KOPT-K1 (cell line): ENCODE measurements around the gene DYRK2.

Source experiments
- H3K27ac ChIP-seq: fragments of 200-600 bp; sonication (generic); 2 replicates; pipeline ENCODE4 v1.5.1; 2016; ENCODE audit warnings: antibody characterized with exemption, mild to moderate bottlenecking, low read depth, low read length; ENCODE audit not compliant: poor library complexity, severe bottlenecking
- H3K36me3 ChIP-seq: fragments of 200-600 bp; sonication (generic); 2 replicates; pipeline ENCODE4 v1.5.1; 2017; ENCODE audit warnings: antibody characterized with exemption, mild to moderate bottlenecking, low read length, moderate library complexity; ENCODE audit not compliant: insufficient read depth
- H3K9me3 ChIP-seq: fragments of 200-600 bp; sonication (generic); 2 replicates; pipeline ENCODE4 v1.5.1; 2017; ENCODE audit warnings: antibody characterized with exemption, low read length, mild to moderate bottlenecking; ENCODE audit not compliant: insufficient read depth, poor library complexity, severe bottlenecking

The DYRK2 gene

DNA sequence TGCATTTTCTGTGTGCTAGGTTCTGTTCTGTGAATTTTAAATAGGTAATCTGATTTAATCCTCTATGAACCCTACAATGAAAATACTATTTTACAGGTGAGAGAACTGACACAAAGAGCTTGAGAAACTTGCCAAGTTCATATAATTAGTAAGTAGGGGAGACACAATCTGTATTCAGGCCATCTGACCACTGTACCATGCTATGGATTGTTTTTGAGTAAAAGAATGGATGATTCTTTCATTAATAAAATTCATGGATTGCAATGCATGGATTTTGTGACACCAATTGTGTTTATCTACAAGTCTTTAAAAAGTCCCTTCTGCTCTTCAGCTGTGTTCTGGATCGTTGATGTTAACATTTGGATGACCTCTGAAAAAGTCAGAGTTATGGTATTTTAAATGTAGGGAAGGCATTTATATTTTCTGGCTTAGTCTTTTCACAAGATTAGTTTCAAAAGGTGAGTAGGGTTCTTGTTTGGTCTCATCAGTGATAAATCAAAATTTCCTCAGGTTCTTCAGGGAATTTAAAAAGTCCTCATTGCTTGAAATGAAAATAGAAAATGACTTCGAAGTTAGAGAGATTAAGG lies 15.4 kb upstream of the DYRK2 start:
- no peaks in the 10 kb centered on the region for H3K9me3 ChIP-seq
- no peaks in the 10 kb centered on the region for H3K36me3 ChIP-seq
- no peak overlapping the region for H3K27ac ChIP-seq

DNA sequence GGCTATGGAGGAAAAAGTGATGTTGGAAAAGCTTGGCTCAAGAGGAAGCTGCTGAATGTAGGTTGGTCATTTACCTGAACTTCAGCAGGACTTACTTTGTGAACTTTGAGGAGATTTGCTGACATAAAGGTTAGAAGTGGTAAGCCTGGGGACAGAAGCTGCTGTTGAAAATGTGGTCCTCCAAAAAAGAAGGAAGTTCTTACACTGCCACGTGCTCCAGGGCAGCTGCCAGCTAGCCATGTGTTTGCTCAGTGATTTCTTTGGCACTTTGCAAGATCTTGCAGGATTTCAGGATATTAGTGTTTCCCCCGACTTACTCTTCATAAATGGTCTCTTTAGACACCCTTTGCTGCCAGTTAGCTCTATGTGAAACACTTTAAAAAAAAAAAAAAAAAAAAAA lies 14.8 kb upstream of the DYRK2 start:
- Histone ChIP-seq H3K27ac (no peak overlapping the region), H3K9me3 (no peaks in the 10 kb centered on the region), H3K36me3 (no peaks in the 10 kb centered on the region)

DNA sequence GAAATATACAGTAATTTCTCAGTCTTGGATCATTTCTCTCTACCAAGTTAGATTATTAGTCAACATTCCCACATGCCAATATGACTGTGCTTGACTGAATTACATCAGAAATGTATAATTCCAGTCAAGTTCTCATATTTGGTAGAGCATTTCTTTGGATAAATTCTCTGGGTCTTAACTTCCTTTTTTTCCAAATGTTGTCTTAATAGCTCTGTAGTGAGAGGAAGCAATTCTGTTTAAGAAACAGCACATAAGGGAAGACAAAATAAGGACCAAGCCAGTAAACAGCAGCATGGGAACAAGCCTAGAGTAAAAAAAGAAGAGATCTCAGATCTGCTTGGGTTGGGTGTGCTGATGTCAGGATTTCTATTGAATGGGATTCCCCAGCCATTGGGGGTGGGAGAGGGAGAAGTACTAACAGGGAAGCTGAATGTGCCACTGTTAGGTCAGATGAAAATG lies 14.2 kb upstream of the DYRK2 start:
- H3K36me3 ChIP-seq: no peaks in the 10 kb centered on the region
- H3K27ac ChIP-seq: no peak overlapping the region
- H3K9me3 ChIP-seq: no peaks in the 10 kb centered on the region

GRCh38 chr12:67637718-67638117 lies 10.8 kb upstream of the DYRK2 start:
- Histone ChIP-seq H3K9me3 (no peaks in the 10 kb centered on the region), H3K36me3 (no peaks in the 10 kb centered on the region), H3K27ac (no peak overlapping the region)

DNA sequence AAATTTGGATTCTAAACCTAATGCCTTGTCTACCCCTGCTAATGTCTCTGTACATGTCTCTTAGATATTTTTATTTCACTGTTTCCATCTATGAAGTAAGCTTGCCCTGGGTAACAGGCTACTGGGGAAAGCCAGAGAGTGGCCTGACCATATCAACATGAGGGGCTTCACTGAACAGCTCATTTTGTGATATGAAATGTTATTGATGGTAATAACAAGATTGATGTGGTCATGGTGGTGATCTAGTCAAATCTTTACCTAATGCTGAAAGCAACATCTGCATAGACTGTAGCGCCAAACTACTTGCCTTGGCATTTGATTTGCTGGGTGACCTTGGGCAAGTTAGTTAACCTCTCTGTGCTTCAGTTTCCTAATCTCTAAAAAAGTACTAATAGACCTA lies 9.9 kb upstream of the DYRK2 start:
- Histone ChIP-seq H3K27ac (no peak overlapping the region), H3K36me3 (no peaks in the 10 kb centered on the region), H3K9me3 (no peaks in the 10 kb centered on the region)

DNA sequence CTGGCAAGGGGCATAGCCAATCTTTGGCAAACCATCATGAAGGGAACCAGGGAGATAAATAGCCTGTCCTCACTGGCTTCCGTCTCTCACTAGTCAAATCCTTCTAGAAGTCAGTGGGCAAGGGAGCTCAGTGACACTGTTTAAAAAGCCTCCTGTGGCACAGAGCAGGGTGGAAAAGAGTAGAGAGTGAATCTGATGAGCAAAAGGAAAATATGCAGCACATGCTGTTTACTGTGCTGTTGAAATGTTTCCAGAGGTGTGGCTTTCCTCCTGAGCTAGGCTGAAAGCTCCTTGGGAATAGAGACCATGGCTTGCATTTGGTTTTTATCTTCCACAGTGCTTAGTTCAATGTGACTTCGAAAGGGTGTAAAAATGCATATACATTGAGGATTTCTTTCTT lies 7.7 kb upstream of the DYRK2 start:
- no peaks in the 10 kb centered on the region for H3K9me3 ChIP-seq
- no peaks in the 10 kb centered on the region for H3K36me3 ChIP-seq

GRCh38 chr12:67645126-67645525 lies 3.4 kb upstream of the DYRK2 start:
- Histone ChIP-seq H3K36me3 (no peaks in the 10 kb centered on the region), H3K27ac (no peak overlapping the region), H3K9me3 (no peaks in the 10 kb centered on the region)

More for the DNA sequence above, 7.7 kb upstream of the DYRK2 start:
- no peak overlapping the region for H3K27ac ChIP-seq

DNA sequence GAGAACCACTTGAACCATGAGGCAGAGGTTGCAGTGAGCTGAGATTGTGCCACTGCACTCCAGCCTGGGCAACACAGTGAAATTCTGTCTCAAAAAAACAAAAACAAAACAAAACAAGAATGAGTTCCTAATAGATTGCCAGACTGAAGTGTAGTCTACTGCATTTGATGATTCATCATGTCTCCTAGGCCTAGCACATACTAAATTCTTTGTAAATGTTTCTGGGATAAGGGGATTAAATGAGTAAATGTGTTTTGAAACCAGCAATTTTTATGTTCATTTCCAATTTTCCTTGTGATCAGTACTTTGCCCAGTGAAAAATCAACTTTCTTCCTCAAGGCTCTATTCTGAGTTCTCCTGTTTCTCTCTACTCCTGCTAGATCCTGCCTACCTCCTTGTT lies 2.9 kb upstream of the DYRK2 start:
- Histone ChIP-seq H3K27ac (no peak overlapping the region), H3K9me3 (no peaks in the 10 kb centered on the region), H3K36me3 (no peaks in the 10 kb centered on the region)

DNA sequence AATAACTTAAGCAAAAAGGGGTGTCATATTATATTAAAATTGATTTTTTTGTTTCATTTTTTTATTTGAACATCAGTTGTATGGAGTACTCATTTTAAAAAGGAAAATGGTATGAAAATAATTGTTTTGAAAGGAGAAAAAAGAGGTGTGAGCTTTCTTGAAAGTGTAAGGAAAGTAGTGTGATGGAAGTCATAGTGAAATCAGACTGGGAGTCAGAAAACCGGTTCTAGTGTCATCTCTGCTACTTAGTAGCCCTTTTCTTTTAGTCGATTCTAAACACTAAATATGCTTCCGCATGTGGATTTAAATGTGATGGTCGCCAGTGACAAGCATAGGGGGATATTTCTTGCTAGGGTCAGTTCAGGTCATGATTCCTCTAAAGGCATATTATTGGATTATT lies 1.8 kb upstream of the DYRK2 start:
- H3K36me3 ChIP-seq: no peaks in the 10 kb centered on the region
- H3K9me3 ChIP-seq: no peaks in the 10 kb centered on the region
- H3K27ac ChIP-seq: no peak overlapping the region

- Histone ChIP-seq H3K27ac (no peak overlapping the region), H3K36me3 (no peaks in the 10 kb centered on the region), H3K9me3 (no peaks in the 10 kb centered on the region)
These were observed 1.3 kb upstream of the DYRK2 start for GRCh38 chr12:67647181-67647798.

DNA sequence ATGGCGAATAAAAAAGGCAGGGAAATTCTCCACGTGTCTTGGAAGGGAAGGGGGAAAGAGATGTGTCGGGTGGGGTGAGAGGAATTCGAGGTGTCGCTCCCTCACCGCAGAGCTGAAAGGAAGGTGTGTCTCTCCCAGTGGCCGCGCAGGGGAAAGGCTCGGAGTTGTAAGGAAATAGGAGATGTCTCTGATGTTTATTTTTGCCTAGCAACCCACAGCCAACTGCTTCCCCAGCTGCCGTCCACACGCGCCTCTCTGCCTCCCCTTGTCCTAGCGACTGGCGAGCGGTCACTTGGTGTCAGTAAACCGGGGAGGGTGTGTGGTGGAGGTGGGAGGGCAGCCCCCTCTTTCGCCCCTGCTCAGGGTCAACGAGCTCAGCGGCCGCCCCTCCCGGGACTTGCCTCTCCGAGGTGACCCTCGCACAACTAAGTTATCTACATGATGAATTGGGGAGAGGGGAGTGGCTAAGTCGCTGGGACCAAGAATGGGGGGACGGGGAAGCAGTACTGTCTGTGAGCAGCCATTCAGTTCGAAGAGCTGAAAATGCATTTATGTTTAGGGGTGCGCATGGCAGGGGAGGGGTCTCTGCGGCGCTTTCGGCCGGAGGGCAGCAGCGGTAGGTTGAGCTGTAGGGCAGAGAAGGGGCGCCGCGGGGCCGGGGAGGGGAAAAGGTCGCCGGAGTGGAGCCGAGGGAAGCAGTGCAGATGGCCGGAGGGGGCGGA lies 585 bp upstream of the DYRK2 start:
- Histone ChIP-seq H3K36me3 (no peaks in the 10 kb centered on the region), H3K27ac (peak overlapping the region; percentile 46), H3K9me3 (no peaks in the 10 kb centered on the region)

DNA sequence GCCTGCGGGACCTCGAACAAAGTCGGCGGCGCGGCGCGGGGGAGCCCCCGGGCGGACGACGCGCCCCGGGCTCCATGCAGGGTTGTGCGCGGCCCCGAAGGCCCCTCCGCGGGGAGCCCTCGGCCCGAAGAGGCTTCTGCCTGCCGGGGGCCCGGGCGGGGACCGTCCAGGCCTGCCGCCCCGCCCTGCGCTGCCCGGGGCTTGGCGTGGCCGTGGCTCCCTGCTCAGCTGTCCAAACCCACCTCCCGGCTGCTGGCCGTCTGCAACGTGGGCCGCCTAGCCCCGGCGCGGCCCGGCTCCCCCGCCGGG lies 670 bp downstream of the DYRK2 start:
- H3K27ac ChIP-seq: peak overlapping the region; percentile 83

DNA sequence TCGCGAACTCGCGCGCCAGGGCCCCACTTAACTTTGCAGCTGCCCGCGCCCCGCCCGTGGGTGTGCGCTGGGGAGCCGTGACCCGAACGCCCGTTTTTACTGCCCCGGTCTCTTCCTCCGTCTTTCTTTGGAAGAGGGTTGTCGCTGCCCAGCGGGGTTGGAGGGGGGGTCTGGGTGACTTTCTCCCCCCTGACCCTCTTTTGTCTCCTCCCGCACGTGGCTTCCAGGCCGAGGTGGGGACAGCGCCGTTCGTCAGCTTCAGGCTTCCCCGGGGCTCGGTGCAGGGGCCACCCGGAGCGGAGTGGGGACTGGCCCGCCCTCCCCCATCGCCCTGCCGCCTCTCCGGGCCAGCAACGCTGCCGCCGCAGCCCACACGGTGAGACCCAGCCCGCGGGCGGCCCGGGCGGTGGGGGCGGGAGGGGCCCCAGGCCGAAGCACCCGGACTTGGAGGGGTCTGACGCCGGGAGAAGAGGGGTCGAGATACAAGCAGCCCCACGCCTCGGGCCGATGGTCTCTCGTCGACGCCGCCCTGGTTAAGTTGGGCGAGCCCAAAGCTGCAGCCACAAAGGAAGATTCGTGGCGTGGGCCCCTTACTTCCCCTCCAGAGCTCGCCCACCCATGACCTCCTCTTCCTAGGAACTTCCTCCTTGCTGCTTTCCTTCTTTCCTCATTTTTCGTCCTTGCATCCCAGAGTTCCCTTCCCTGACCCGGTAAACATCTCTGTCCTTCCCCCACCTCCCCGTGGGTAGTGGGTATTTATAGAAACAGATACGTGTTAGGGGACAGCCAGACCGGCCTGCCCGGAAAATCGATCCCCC lies 1.2 kb downstream of the DYRK2 start:
- Histone ChIP-seq H3K27ac (peak overlapping the region; percentile 83), H3K9me3 (no peaks in the 10 kb centered on the region), H3K36me3 (peaks cover 18% of the 10 kb centered on the region; the same call in 1 of the 2 replicates)

More for the DNA sequence above, 670 bp downstream of the DYRK2 start:
- Histone ChIP-seq H3K9me3 (no peaks in the 10 kb centered on the region), H3K36me3 (peaks cover 12% of the 10 kb centered on the region; the same call in 1 of the 2 replicates)

DNA sequence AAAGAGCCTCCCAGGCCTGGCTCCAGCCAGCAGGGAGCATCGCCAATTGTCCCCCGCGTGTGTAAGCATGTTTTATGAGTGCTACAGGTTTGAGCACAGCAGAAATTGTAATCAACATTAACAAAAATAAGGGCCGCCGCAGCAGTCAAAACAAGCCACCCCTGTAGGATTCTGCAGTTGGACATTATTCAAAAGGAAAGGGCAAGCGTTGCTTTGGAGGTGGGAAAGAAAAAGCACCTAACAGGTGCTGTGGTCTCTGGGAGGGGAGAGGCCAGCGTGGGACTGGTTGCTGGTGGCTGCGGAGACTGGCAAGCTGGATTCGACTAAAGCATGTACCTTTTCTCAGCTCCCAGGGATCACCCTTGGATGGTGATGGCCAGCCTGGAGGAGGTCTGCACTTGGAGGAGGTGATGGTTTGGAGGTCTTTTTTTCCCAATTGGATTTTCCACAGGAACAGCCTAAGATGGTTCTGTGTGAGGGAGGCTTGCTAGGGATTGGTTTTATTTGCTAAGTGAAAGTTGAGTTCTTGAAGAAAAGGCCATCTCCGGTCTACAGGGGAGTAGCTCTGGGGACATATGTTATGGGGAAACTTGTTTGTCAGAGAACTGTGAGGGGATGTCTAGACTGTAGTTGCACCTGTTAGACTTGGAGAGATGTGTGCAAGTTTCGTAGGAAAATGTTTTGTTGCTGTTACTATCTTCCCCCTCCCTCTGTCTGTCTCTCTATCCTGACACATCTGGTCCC lies 2.0 kb downstream of the DYRK2 start:
- Histone ChIP-seq H3K36me3 (peaks cover 22% of the 10 kb centered on the region; the same call in 1 of the 2 replicates), H3K27ac (peak overlapping the region; percentile 83), H3K9me3 (no peaks in the 10 kb centered on the region)
